Measurements from ENCODE around the gene ZNF83.

The ZNF83 gene

GRCh38 chr19:52566588-52566987, 71.6 kb downstream of the ZNF83 start:
- DNase-seq, result no peak

GRCh38 chr19:52566121-52566520, 72.0 kb downstream of the ZNF83 start:
- DNase-seq, result no peak
